GM18526 (cell line): ENCODE measurements around the gene CNBD2.

Experiments
- POLR2A ChIP-seq: IDR thresholded peaks from 3 replicates; pipeline ENCODE4 v1.6.1; 2011; ENCODE audit not compliant: insufficient read length; ENCODE audit errors: extremely low read depth

Gene CNBD2

DNA sequence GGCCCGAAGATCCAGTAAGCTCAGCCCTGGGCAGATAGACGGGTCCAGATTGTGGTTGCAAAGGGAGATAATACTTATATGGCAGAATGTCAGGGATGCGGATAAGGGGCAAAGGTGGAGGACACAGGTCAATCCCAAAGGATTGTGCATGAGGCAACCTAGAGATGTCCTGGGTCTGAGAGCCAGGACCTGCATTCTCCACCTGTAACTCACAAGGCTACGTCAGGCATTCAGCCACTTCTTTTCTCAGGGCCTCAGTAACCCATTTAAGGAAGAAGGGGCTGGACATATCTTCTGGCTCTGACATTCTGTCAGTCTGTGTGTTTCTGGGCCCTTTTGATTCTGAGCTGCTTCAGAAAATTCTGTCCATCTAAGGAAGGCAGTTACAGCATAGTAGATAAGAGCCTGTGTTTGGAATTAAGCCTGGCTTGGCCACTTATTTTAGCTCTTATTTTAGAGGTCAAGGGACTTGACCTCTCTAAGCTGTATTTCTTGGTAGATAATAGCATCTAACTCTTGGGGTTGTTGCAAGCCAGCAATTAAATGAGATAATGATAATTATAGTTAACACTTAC, 40.2 kb downstream of the CNBD2 start:
- no peak for TF ChIP-seq POLR2A

DNA sequence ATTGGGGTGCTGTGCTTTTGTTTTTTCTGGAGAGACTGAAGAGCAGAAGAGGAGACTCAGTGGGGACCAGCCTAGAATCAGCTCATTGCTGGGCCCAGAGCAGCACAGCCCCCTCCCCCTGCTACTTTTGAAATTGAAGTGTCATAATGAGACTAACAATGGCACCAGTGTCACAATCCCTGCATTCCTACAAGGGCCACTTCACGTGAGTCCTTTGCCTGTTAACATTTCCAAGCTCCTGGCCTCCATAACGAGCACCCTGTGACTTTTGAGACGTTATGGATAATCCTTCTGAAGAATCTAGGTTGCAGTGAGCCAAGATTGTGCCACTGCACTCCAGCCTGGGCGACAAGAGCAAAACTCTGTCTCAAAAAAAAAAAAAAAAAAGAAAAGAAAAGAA, 41.7 kb downstream of the CNBD2 start:
- TF ChIP-seq POLR2A: no peak

DNA sequence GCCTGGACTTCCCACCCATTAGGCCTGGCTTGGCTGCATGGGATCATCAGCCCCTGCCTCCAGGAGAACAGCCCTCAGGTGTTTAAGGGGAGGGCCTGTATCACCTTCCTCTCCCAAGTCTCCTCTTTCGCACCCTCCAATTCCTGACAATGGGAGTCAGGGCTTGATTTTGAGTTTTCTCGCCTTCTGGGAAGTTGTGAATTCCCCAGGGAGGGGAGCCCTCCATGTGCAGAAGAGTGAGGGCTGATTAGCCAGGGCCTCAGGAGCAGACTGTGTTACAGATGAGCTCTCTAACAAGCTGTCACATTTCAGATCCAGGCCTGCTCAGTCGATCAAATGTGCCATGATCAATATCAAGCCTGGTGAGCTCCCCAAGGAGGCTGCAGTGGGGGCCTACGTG, 42.4 kb downstream of the CNBD2 start:
- TF ChIP-seq POLR2A: no peak

DNA sequence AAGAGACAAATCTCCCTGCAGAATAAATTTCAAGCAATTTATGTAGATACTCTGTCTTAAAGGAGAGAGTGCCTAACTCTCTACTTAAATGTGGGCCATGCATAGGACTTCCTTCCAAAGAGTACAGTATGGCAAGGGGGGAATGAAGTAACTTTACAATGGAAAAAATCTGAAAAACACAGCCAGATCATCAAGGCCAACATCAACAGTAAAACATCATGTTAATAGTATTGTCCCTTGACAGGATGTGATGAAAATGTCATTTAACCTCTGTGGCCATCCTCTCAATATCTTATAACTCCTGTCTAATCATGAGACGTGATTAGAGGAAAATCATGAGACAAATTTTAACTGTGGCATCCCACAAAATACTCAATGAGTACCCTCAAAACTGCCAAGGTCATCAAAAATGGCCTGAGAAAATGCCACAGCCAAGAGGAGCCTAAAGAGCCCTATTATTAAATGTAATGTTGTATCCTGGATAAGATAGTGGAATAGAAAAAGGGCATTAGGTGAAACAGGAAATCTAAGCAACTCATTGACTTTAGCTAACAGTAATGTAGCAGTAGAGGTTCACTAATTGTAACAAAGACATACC, 47.5 kb downstream of the CNBD2 start:
- no peak for TF ChIP-seq POLR2A

DNA sequence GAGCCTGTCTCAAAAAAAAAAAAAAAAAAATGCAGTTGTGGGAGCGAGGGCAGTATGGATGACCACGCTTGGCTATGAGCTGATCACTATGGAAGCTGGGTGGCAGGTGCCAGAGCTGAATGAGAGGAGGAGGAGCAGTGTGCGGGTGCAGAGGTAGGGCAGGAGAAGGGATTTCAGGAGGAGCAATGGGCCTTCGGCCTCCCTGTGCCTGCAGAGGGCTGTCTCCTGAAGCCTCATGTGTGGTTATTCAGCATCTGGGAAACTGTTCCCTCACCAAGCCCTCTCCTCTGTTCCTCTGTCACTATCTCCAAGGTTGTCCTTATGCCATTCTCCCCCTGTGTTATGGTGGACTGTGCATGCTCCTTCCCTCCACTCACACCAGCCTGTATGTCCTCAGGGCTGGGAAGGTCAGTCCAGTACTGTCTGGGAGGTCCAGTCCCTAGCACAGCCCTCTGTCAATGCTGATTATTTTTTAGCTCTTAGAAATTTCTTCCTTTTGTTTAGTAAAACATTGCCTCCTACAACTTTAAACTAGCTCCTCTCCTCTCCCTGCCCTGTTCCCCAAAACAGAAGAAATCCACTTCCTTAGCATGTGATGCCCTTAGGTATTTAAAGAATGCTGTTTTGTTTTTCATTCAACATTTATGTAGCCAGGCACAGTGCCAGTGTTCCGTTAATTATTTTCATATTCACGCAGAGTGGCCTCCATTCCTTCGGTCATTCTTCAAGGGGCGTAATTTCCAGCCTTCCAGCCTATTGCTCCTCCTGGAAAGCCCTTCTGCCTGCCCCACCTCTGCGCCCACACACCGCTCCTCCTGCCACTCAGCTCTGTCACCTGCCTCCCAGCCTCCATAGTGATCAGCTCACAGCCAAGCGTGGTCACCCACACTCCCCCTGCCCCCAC, 48.9 kb downstream of the CNBD2 start:
- no peak for TF ChIP-seq POLR2A

DNA sequence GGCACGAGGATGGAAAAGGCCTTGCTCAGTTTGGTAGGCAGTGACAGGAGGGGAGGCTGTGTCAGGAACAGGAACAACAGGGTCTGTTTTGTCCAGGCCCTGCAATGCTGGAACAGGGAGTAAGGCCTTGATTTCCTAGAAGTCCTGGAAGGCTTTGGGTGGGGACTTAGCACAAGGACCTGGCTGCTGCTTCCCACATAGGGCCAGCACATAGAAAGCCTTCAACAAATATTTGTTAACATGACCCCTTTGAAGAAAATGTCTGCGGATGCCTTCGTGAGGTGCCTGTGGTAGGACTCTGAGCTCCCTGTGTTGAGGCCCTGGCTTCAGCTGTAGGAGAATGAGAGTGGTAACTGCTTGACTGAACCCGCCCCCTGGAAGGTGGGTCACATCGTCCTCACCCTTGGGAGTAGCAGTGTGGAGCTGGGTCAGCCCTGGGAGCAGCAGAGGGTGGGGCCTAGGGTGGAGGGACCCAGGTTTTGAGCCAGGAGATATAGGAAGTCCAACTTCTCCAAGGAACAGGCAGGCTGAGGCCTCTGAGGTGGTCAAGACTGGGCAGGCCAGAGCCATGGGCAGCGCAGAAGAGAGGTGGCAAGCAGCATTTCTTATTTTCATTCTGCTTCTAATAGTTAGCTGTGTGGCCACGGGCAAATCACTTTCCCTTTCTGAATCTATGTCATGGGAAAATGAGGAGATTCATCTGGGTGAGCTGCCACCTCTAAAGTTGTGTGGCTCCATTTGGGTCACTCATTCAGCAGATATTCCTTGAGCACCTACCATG, 50.0 kb downstream of the CNBD2 start:
- no peak for TF ChIP-seq POLR2A

DNA sequence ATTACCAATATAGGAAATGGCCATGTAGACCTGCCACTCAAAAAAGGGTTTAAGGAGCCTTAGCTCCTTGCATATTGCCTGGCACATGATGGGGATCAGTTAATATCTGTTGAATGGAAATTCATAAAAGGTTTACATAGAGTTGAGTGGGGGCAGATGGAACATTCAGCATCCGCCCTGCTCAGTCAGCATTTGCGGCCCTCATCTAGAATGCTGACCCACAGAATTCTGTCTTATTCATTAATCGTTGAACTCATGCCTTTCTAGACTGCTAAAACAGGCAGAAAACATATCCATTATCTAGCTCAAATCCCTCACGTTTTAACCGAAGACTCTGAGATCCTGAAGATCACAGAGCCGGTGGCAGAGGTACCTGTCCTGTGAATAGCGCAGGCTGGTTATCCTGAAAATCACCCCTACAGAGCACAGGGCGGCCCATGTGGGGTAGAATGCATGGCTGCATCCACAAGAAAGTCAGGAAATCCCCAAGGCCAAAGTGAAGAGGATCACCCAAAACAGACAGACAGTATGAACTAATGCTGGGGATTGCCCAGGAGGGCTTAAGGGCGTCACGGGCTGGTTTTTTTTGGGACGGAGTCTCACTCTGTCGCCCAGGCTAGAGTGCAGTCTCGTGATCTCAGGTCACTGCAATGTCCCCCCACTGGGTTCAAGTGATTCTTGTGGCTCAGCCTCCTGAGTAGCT, 59.9 kb downstream of the CNBD2 start:
- TF ChIP-seq POLR2A: no peak

DNA sequence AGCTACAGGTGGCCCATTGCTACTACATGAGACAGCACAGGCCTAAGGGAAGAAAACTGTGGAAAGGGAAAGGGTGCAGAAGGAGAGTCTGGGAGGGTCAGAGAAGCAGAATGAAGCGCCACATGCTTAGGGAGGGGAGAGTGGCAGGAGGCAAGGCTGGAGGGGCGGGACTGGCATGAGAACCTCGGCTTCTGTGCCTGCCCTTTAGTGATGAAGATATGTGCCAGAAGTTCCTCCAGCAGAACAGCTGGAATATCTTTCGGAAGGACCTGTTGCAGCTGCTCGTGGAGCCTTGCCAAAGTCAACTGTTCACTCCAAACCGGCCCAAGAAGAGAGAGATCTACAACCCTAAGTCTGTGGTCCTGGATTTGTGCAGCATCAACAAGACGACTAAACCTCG, 61.8 kb downstream of the CNBD2 start:
- no peak for TF ChIP-seq POLR2A

DNA sequence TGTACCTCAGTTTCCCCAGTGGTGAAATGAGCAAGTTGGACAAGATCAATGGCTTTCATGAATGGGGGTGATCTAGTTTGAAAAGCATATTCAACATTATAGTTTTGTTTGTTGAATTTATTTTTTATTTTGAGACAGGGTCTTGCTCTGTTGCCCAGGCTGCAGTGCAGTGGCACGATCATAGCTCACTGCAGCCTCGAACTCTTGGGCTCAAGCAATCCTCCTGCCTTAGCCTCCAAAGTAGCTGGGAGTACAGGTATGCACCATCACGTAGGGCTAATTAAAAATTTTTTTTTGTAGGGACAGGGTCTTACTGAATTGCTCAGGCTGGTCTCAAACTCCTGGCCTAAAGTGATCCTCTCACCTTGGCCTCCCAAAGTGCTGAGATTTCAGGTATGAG, 63.4 kb downstream of the CNBD2 start:
- TF ChIP-seq POLR2A: no peak

DNA sequence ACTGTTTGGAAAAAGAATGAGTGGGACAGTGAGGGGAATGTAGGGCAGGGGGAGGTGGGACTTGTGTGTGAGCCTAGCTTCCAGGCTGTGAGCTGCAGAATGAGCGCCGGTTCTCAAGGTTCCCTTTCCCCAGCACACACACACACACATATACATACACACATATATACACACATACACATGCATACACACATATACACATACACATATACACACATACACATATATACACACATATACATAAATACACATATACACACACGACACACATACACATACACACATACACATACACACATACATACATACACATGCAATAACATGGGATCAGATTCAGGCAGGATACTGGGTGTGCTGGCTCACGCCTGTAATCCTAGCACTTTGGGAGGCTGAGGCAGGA, 66.5 kb downstream of the CNBD2 start:
- no peak for TF ChIP-seq POLR2A

DNA sequence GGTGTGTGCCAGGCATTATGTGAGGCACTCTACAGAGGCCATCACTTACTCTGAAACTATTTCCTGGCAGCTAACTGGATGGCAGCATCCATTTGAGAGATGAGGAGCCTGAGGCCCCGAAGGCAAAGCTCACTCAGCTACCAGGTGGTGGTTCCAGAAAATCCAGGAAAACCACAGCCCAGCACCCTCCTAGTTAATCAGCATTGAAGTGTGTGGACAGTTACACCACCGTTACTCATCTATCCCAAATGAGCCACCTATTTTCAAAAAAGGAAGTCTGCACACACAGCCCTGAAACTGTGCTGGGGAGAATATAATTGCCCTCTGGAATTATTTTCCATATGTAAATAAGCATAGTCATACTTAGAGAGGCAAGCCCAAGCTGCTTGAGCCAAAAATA, 67.4 kb downstream of the CNBD2 start:
- TF ChIP-seq POLR2A: no peak

DNA sequence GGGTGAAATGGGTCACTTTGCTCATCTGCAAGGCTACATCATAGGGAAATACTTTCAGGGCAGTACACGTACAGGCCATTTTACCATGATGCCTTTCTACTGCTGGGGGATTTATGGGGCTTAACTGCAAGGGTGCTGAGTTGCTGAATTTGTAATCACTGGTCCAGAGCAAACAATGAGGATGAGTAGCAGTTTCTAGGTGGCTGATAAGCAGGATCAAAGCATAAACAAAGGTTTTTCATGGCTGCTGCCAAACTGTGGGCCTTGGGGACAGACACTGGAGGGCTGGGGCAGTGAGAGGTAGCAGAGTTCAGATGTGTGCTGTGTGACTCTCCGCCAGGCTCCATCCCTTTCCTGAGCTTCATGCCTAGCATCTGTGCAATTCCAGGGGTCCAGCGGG, 68.3 kb downstream of the CNBD2 start:
- TF ChIP-seq POLR2A: no peak

DNA sequence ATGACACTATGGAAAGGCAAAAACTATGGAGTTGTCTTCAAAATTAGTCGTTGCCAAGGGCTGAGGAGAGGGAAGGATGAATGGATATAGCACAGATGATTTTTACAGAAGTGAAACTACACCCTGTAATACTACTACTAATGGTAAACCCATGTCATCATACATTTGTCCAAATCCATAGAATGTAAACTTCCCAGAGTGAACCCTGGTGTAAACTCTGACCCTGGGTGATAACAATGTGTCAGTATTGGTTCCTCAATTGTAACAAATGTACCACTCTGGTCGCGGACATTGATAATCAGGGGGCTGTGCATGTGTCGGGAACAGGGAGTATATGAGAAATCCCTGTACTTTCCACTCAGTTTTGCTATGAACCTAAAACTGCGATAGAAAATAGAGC, 72.2 kb downstream of the CNBD2 start:
- TF ChIP-seq POLR2A: no peak

DNA sequence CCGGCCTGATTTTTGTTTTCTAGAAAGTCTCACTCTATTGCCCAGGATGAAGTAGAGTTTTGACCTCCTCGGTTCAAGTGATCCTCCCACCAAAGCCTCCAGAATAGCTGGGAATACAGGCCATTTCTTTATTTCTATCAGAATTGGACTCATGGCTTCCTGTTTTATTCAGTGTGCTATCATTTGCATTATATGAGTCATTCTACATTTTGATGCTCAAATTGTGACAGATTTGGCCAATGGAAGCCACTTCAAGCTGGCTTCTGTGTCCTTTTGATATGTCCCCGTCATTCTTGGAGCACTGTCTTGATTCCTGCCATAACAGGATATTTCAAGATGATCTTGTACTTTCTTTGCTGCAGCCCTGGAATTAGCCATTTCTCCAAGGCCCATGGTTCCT, 75.1 kb downstream of the CNBD2 start:
- no peak for TF ChIP-seq POLR2A

DNA sequence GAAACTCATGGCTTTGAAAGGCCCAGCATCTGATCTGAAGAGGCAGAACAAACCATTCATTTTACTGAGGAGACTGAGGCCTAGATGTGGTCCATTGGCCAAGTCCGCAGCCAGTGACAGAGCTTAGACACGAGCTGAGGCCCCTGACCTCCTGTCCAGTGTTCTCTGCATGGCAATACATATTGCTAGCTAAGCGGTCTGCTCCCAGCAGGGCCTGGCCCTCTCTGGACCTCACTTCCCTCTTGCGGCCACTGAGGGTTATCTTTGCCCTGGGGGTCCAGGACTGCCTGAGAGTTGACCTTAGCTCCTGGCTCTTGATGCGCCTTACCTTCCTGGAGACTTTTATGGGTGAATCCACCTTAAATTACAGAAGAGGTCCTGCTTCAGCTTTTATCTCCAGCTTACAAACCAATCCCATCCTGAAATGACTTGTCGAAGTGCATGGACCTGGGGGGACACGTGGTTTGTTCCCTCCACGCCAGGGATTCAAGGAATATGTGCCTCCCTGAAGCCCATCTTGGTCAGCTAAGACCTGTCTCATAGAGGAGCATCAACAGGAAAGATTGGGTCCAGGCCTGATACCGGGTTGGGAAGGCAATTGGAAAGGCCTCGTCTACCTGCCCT, 75.6 kb downstream of the CNBD2 start:
- no peak for TF ChIP-seq POLR2A
